Measurements from ENCODE around the gene IGSF8. TPM values are rescaled to one million over a fixed set of nuclear protein-coding genes. Genes with fewer than 3 reads are reported as not detected.

The IGSF8 gene
- total RNA-seq, 2 experiments from 2014 or later: 41.7 to 44.4 TPM

- ChIA-PET CTCF (interaction anchor here (0.6 to 7.3 kb wide), 19 partner anchors 10 to 276 kb away, joined by 3 to 109 read pairs (median 7); partner anchors contain the start of gene DCAF8), POLR2A (interaction anchor here (0.6 to 2.0 kb wide), 5 partner anchors 24 to 192 kb away, joined by 3 to 6 read pairs (median 3); partner anchors contain the start of genes DCAF8 and PEX19)
- peaks cover 55% of the 10 kb centered on the region for H3K4me1 Mint-ChIP-seq (ENCODE audit: low read depth)
- no peaks in the 10 kb centered on the region for H3K27me3 Mint-ChIP-seq (ENCODE audit: low read depth)
- H3K4me3 Mint-ChIP-seq: no peak overlapping the region
- ATAC-seq (no peak), DNase-seq (no peak)
- peaks cover under 1% of the 10 kb centered on the region for H3K36me3 Mint-ChIP-seq (ENCODE audit: low read depth)
- H3K27ac Mint-ChIP-seq: peak overlapping the region; percentile 88
- H3K9me3 Mint-ChIP-seq (ENCODE audit: insufficient read depth): no peaks in the 10 kb centered on the region
Observed at GRCh38 chr1:160099716-160100375, 1.4 kb upstream of the IGSF8 start.

- ChIA-PET CTCF (interaction anchor here (0.9 to 4.7 kb wide), 10 partner anchors 10 to 192 kb away, joined by 3 to 88 read pairs (median 6); no protein-coding TSS in a partner anchor), POLR2A (interaction anchor here (0.8 to 1.5 kb wide), 5 partner anchors 21 to 192 kb away, joined by 3 to 5 read pairs (median 3); no protein-coding TSS in a partner anchor)
- Mint-ChIP-seq H3K27ac (peak overlapping the region; percentile 88), H3K4me3 (peak overlapping the region; percentile 73), H3K36me3 (ENCODE audit: low read depth) (peaks cover 2% of the 10 kb centered on the region), H3K4me1 (ENCODE audit: low read depth) (peaks cover 55% of the 10 kb centered on the region), H3K9me3 (ENCODE audit: insufficient read depth) (no peaks in the 10 kb centered on the region), H3K27me3 (ENCODE audit: low read depth) (no peaks in the 10 kb centered on the region)
- DNase-seq (peak; percentile 99), ATAC-seq (peak; percentile 89)
Observed at GRCh38 chr1:160098852-160099561, 588 bp upstream of the IGSF8 start.

- ChIA-PET CTCF (interaction anchor here (1.1 to 4.7 kb wide), 7 partner anchors 12 to 194 kb away, joined by 3 to 88 read pairs (median 9); no protein-coding TSS in a partner anchor), POLR2A (interaction anchor here (0.6 to 1.0 kb wide), 4 partner anchors 10 to 245 kb away, joined by 3 to 5 read pairs (median 4); no protein-coding TSS in a partner anchor)
- Mint-ChIP-seq H3K9me3 (ENCODE audit: insufficient read depth) (no peaks in the 10 kb centered on the region), H3K27me3 (ENCODE audit: low read depth) (no peaks in the 10 kb centered on the region), H3K4me3 (peak overlapping the region; percentile 88), H3K27ac (peak overlapping the region; percentile 91), H3K4me1 (ENCODE audit: low read depth) (peaks cover 54% of the 10 kb centered on the region), H3K36me3 (ENCODE audit: low read depth) (peaks cover 2% of the 10 kb centered on the region)
- peak; percentile 52 for DNase-seq
- ATAC-seq: no peak
Observed at GRCh38 chr1:160097151-160097910, 1.1 kb downstream of the IGSF8 start.

GRCh38 chr1:160096274-160097116, 1.9 kb downstream of the IGSF8 start:
- peaks cover 52% of the 10 kb centered on the region for H3K4me1 Mint-ChIP-seq (ENCODE audit: low read depth)
- no peaks in the 10 kb centered on the region for H3K27me3 Mint-ChIP-seq (ENCODE audit: low read depth)
- peak overlapping the region; percentile 88 for H3K4me3 Mint-ChIP-seq
- H3K36me3 Mint-ChIP-seq (ENCODE audit: low read depth): peaks cover 4% of the 10 kb centered on the region
- ATAC-seq (no peak), DNase-seq (no peak)
- peak overlapping the region; percentile 91 for H3K27ac Mint-ChIP-seq
- ChIA-PET POLR2A (interaction anchor here (0.6 to 1.4 kb wide), 4 partner anchors 20 to 245 kb away, joined by 3 to 4 read pairs (median 3); partner anchors contain the start of genes DCAF8 and PIGM), CTCF (interaction anchor here (2.5 to 4.7 kb wide), 3 partner anchors 11 to 50 kb away, joined by 9 to 88 read pairs (median 25); no protein-coding TSS in a partner anchor)
- no peaks in the 10 kb centered on the region for H3K9me3 Mint-ChIP-seq (ENCODE audit: insufficient read depth)

GRCh38 chr1:160095382-160096105, 2.9 kb downstream of the IGSF8 start:
- H3K36me3 Mint-ChIP-seq (ENCODE audit: low read depth): peaks cover 10% of the 10 kb centered on the region
- no peak for ATAC-seq
- H3K4me3 Mint-ChIP-seq: peak overlapping the region; percentile 2
- no peaks in the 10 kb centered on the region for H3K9me3 Mint-ChIP-seq (ENCODE audit: insufficient read depth)
- H3K27me3 Mint-ChIP-seq (ENCODE audit: low read depth): no peaks in the 10 kb centered on the region
- H3K4me1 Mint-ChIP-seq (ENCODE audit: low read depth): peaks cover 42% of the 10 kb centered on the region
- no peak for DNase-seq
- H3K27ac Mint-ChIP-seq: peak overlapping the region; percentile 31
- POLR2A ChIA-PET: interaction anchor here (1.4 kb wide), 2 partner anchors 64 to 167 kb away, joined by 3 to 4 read pairs; partner anchors contain the start of genes DCAF8 and PIGM
- CTCF ChIA-PET: interaction anchor here (2.5 to 4.7 kb wide), 3 partner anchors 10 to 49 kb away, joined by 9 to 88 read pairs (median 25); no protein-coding TSS in a partner anchor

GRCh38 chr1:160094806-160095205, 3.6 kb downstream of the IGSF8 start:
- ATAC-seq: no peak
- ChIA-PET CTCF (interaction anchor here (1.7 to 4.7 kb wide), 2 partner anchors 9 kb away, joined by 11 to 88 read pairs; no protein-coding TSS in a partner anchor), POLR2A (interaction anchor here (1.3 to 1.4 kb wide), 2 partner anchors 10 to 167 kb away, joined by 3 read pairs; partner anchors contain the start of gene DCAF8)
- Mint-ChIP-seq H3K27ac (no peak overlapping the region), H3K4me1 (ENCODE audit: low read depth) (peaks cover 37% of the 10 kb centered on the region), H3K27me3 (ENCODE audit: low read depth) (no peaks in the 10 kb centered on the region), H3K9me3 (ENCODE audit: insufficient read depth) (no peaks in the 10 kb centered on the region), H3K36me3 (ENCODE audit: low read depth) (peaks cover 10% of the 10 kb centered on the region), H3K4me3 (no peak overlapping the region)
- no peak for DNase-seq

GRCh38 chr1:160094291-160094625, 4.2 kb downstream of the IGSF8 start:
- Mint-ChIP-seq H3K9me3 (ENCODE audit: insufficient read depth) (no peaks in the 10 kb centered on the region), H3K4me3 (no peak overlapping the region), H3K27ac (no peak overlapping the region), H3K4me1 (ENCODE audit: low read depth) (peaks cover 32% of the 10 kb centered on the region), H3K36me3 (ENCODE audit: low read depth) (peaks cover 10% of the 10 kb centered on the region), H3K27me3 (ENCODE audit: low read depth) (no peaks in the 10 kb centered on the region)
- POLR2A ChIA-PET: interaction anchor here (1.3 kb wide), 1 partner anchor 9 kb away, joined by 3 read pairs; no protein-coding TSS in a partner anchor
- DNase-seq (no peak), ATAC-seq (no peak)
- CTCF ChIA-PET: interaction anchor here (1.7 kb wide), 1 partner anchor 9 kb away, joined by 11 read pairs; no protein-coding TSS in a partner anchor

GRCh38 chr1:160093624-160094290, 4.7 kb downstream of the IGSF8 start:
- Mint-ChIP-seq H3K36me3 (ENCODE audit: low read depth) (peaks cover 10% of the 10 kb centered on the region), H3K4me3 (no peak overlapping the region)
- CTCF ChIA-PET: interaction anchor here (1.7 kb wide), 1 partner anchor 8 kb away, joined by 11 read pairs; no protein-coding TSS in a partner anchor

GRCh38 chr1:160093069-160093395, 5.4 kb downstream of the IGSF8 start:
- POLR2A ChIA-PET: interaction anchor here (1.0 kb wide), 1 partner anchor 168 kb away, joined by 5 read pairs; no protein-coding TSS in a partner anchor
- no peaks in the 10 kb centered on the region for H3K9me3 Mint-ChIP-seq (ENCODE audit: insufficient read depth)
- DNase-seq (no peak), ATAC-seq (no peak)
- H3K36me3 Mint-ChIP-seq (ENCODE audit: low read depth): peaks cover 10% of the 10 kb centered on the region
- H3K27me3 Mint-ChIP-seq (ENCODE audit: low read depth): no peaks in the 10 kb centered on the region
- H3K4me3 Mint-ChIP-seq: no peak overlapping the region
- peak overlapping the region; percentile 66 for H3K27ac Mint-ChIP-seq
- CTCF ChIA-PET: interaction anchor here (1.7 kb wide), 1 partner anchor 8 kb away, joined by 11 read pairs; no protein-coding TSS in a partner anchor
- H3K4me1 Mint-ChIP-seq (ENCODE audit: low read depth): peaks cover 28% of the 10 kb centered on the region

More at GRCh38 chr1:160093624-160094290, 4.7 kb downstream of the IGSF8 start:
- DNase-seq (no peak), ATAC-seq (no peak)
- POLR2A ChIA-PET: interaction anchor here (1.0 to 1.3 kb wide), 2 partner anchors 9 to 169 kb away, joined by 3 to 5 read pairs; no protein-coding TSS in a partner anchor
- H3K9me3 Mint-ChIP-seq (ENCODE audit: insufficient read depth): no peaks in the 10 kb centered on the region
- no peak overlapping the region for H3K27ac Mint-ChIP-seq
- H3K27me3 Mint-ChIP-seq (ENCODE audit: low read depth): no peaks in the 10 kb centered on the region
- H3K4me1 Mint-ChIP-seq (ENCODE audit: low read depth): peaks cover 28% of the 10 kb centered on the region

All from activated CD8-positive, alpha-beta T cell treated with anti-CD3 and anti-CD28 coated beads, Interleukin-2, amount 10 ng/mL, durations not matched to agents 7 days and 5 days (primary cell).